ENCODE results near the gene ARV1. TPM values are rescaled to one million over a fixed set of nuclear protein-coding genes. Genes with fewer than 3 reads are reported as not detected.

The ARV1 gene
- total RNA-seq, 4 donors from 2014 or later: 7.1 to 37.3 (median 18.4) TPM

- WGBS, 2 donors (ENCODE audit: low coverage in 1 of 2): 73 to 77% methylated on average over 4 of the region's 4 CpGs
These were observed 21.3 kb upstream of the ARV1 start for GRCh38 chr1:230957580-230957989.

GRCh38 chr1:230958370-230958769, 20.5 kb upstream of the ARV1 start:
- 73 to 85% methylated on average over 4 of the region's 4 CpGs for WGBS, 2 donors (ENCODE audit: low coverage in 1 of 2)
- in situ Hi-C loops (cut with MboI; ENCODE audit: low pct_ligation_motif_present in 1 of 4, low pct_unique_long_range_greater_than_20kb in 1 of 4, low sequenced_read_pairs in 3 of 4): no loop called here
- Histone ChIP-seq H3K9me3 (no peaks in the 10 kb centered on the region), H3K27ac (peak overlapping the region; percentile 22 to 63 (median 49)), H3K36me3 (peaks cover 0 to 3% (median under 1%) of the 10 kb centered on the region in 4 donors), H3K27me3 (no peaks in the 10 kb centered on the region), H3K4me3 (no peak overlapping the region), H3K4me1 (peaks cover 0 to 22% (median 2%) of the 10 kb centered on the region in 4 donors)
- DNase-seq: peak; percentile 23
- TF ChIP-seq CTCF (IDR thresholded peaks at IDR 0.05) (no peak), POLR2AphosphoS5 (IDR thresholded peaks at IDR 0.05) (peak in 2 of 3 donors; percentile 5 to 12)
- intact Hi-C loops (cut with DNase I; ENCODE audit: low total_unique reads): no loop called here

More at GRCh38 chr1:230957580-230957989, 21.3 kb upstream of the ARV1 start:
- in situ Hi-C loops (cut with MboI; ENCODE audit: low pct_ligation_motif_present in 1 of 4, low pct_unique_long_range_greater_than_20kb in 1 of 4, low sequenced_read_pairs in 3 of 4): no loop called here
- intact Hi-C loops (cut with DNase I; ENCODE audit: low total_unique reads): no loop called here
- Histone ChIP-seq H3K4me3 (no peak overlapping the region), H3K4me1 (peaks cover 0 to 22% (median 2%) of the 10 kb centered on the region in 4 donors), H3K27me3 (no peaks in the 10 kb centered on the region), H3K9me3 (no peaks in the 10 kb centered on the region), H3K27ac (peak overlapping the region in 3 of 4 donors; percentile 22 to 63 (median 57)), H3K36me3 (peaks cover 0 to 7% (median under 1%) of the 10 kb centered on the region in 4 donors)
- TF ChIP-seq POLR2A (IDR thresholded peaks at IDR 0.05) (no peak), POLR2AphosphoS5 (IDR thresholded peaks at IDR 0.05) (no peak), EP300 (IDR thresholded peaks at IDR 0.05; ENCODE audit: low read depth) (no peak), CTCF (IDR thresholded peaks at IDR 0.05) (no peak)
- no peak for DNase-seq

GRCh38 chr1:230964896-230965295, 14.0 kb upstream of the ARV1 start:
- Histone ChIP-seq H3K4me1 (peaks cover 0 to 13% (median 9%) of the 10 kb centered on the region in 4 donors), H3K27ac (no peak overlapping the region), H3K27me3 (no peaks in the 10 kb centered on the region), H3K4me3 (no peak overlapping the region), H3K9me3 (no peaks in the 10 kb centered on the region), H3K36me3 (no peaks in the 10 kb centered on the region)
- WGBS, 2 donors (ENCODE audit: low coverage in 1 of 2): 45 to 47% methylated on average over 2 of the region's 2 CpGs
- in situ Hi-C loops (cut with MboI; ENCODE audit: low pct_ligation_motif_present in 1 of 4, low pct_unique_long_range_greater_than_20kb in 1 of 4, low sequenced_read_pairs in 3 of 4) (no loop called here), intact Hi-C loops (cut with DNase I; ENCODE audit: low total_unique reads) (no loop called here)
- no peak for DNase-seq
- TF ChIP-seq POLR2AphosphoS5 (IDR thresholded peaks at IDR 0.05) (no peak), POLR2A (IDR thresholded peaks at IDR 0.05) (no peak), CTCF (IDR thresholded peaks at IDR 0.05) (no peak), EP300 (IDR thresholded peaks at IDR 0.05; ENCODE audit: low read depth) (no peak)

- Histone ChIP-seq H3K27ac (no peak overlapping the region), H3K9me3 (no peaks in the 10 kb centered on the region), H3K4me1 (peaks cover 0 to 13% (median 9%) of the 10 kb centered on the region in 4 donors), H3K27me3 (no peaks in the 10 kb centered on the region), H3K4me3 (no peak overlapping the region), H3K36me3 (no peaks in the 10 kb centered on the region)
- TF ChIP-seq POLR2A (IDR thresholded peaks at IDR 0.05) (no peak), EP300 (IDR thresholded peaks at IDR 0.05; ENCODE audit: low read depth) (no peak), CTCF (IDR thresholded peaks at IDR 0.05) (no peak), POLR2AphosphoS5 (IDR thresholded peaks at IDR 0.05) (no peak)
- DNase-seq: no peak
- WGBS, 2 donors (ENCODE audit: low coverage in 1 of 2): 79 to 91% methylated on average over 2 to 5 of the region's 5 CpGs
- in situ Hi-C loops (cut with MboI; ENCODE audit: low pct_ligation_motif_present in 1 of 4, low pct_unique_long_range_greater_than_20kb in 1 of 4, low sequenced_read_pairs in 3 of 4) (no loop called here), intact Hi-C loops (cut with DNase I; ENCODE audit: low total_unique reads) (no loop called here)
These were observed 13.4 kb upstream of the ARV1 start for GRCh38 chr1:230965535-230965934.
